ENCODE results near the gene WDR81.
"Not testable (repeated sequence)": the region's sequence is repeated elsewhere in the genome, so short reads cannot be mapped to it uniquely, and the experiment has no call there.

DNA sequence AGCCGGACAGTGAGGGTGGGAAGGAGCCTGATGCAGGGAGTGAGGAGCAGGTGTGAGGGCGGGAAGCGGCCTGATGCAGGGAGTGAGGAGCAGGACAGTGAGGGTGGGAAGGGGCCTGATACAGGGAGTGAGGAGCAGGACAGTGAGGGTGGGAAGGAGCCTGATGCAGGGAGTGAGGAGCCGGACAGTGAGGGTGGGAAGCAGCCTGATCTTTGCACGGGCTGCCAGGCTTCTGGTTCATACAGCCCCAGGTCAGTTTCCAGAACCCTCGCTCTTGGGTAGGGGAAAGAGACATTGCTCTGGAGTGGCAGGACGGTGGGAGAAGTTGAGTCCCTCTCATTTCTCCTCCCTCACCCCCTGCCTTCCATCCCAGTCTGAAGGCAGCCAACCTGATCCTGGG lies 17.4 kb downstream of the WDR81 start:
- TF ChIP-seq, protein P1, sequence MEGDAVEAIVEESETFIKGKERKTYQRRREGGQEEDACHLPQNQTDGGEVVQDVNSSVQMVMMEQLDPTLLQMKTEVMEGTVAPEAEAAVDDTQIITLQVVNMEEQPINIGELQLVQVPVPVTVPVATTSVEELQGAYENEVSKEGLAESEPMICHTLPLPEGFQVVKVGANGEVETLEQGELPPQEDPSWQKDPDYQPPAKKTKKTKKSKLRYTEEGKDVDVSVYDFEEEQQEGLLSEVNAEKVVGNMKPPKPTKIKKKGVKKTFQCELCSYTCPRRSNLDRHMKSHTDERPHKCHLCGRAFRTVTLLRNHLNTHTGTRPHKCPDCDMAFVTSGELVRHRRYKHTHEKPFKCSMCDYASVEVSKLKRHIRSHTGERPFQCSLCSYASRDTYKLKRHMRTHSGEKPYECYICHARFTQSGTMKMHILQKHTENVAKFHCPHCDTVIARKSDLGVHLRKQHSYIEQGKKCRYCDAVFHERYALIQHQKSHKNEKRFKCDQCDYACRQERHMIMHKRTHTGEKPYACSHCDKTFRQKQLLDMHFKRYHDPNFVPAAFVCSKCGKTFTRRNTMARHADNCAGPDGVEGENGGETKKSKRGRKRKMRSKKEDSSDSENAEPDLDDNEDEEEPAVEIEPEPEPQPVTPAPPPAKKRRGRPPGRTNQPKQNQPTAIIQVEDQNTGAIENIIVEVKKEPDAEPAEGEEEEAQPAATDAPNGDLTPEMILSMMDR (IDR thresholded peaks at IDR 0.05; ENCODE audit: extremely low read depth in 1 of 2, insufficient read depth in 1 of 2, low read depth in 1 of 2, low read length in 2 of 2): not testable (repeated sequence)
- TF ChIP-seq POLR2A (IDR thresholded peaks at IDR 0.05; ENCODE audit: low read depth, low read length); EZH2 (IDR thresholded peaks at IDR 0.05; ENCODE audit: borderline replicate concordance, low read depth, low read length, severe bottlenecking); MYC (IDR thresholded peaks at IDR 0.05; ENCODE audit: low read depth, low read length); POLR2AphosphoS5 (IDR thresholded peaks at IDR 0.05; ENCODE audit: insufficient read depth, low read depth, low read length): not testable (repeated sequence)
- TF ChIP-seq, protein P2, sequence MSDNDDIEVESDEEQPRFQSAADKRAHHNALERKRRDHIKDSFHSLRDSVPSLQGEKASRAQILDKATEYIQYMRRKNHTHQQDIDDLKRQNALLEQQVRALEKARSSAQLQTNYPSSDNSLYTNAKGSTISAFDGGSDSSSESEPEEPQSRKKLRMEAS (IDR thresholded peaks at IDR 0.05; ENCODE audit: insufficient read depth, insufficient read length): not testable (repeated sequence)

Measured in endothelial cell of umbilical vein (primary cell).